Fibroblast of lung (primary cell): ENCODE measurements around the gene SDHAF1.

Experiments used
- CTCF ChIP-seq, 2 donors: IDR thresholded peaks in 1 of 2; conservative IDR thresholded peaks in 1 of 2; 1 replicate in 1 of 2; 2 replicates in 1 of 2; pipeline ENCODE4 v1.5.1; 2011 to 2012; ENCODE audit warnings: low read length in 2 of 2, control low read depth in 1 of 2, inconsistent platforms in 1 of 2, low read depth in 1 of 2, mild to moderate bottlenecking in 1 of 2
- EZH2 ChIP-seq: IDR thresholded peaks from 2 replicates; pipeline ENCODE4 v1.5.1; 2012; ENCODE audit warnings: low read length, control low read depth, mild to moderate bottlenecking; ENCODE audit errors: missing control alignments

DNA sequence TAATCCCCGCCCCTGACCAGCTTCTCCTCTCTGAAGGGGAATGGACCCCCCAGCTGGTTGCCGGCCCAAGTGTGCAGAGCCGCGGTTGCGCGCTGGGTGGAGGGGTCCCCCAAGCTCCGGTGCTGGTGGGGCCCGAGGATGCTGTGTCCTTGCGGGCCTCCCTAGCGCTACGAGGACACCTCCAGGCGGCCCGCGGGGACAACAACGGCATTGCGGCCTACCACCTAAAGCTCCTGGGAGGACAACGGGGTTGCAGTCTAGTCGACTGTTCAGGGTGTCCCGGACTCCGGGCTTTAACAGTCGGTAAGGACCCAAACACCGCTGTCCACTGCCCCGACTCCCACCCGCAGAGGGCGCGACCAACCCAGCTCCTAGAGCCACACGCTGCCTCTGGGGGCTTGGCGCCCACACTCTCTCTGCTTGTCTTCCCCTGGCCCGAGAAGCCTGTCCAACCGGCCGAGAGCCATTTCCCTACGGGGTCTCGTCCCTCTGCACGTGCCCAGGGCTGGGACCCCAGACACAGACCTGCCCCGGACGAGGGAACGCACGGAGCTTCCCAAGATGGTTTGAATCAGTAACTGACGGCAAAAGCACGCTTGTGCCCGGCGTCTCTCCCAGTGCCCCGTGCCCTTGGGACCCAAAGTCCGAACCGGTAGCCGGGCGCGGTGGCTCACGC lies 927 bp upstream of the SDHAF1 start:
- TF ChIP-seq CTCF (conservative IDR thresholded peaks at IDR 0.05 in 1 of 2, IDR thresholded peaks at IDR 0.05 in 1 of 2; ENCODE audit: low read depth in 1 of 2, low read length in 2 of 2) = no peak
- TF ChIP-seq EZH2 = no peak
